ENCODE results near the gene P2RX2.

P2RX2 gene

GRCh38 chr12:132621657-132622435 lies 3.3 kb downstream of the P2RX2 start:
- DNase-seq = no peak

- no peak for DNase-seq
Observed at GRCh38 chr12:132622437-132623071, 4.0 kb downstream of the P2RX2 start.

GRCh38 chr12:132623072-132623869 lies 4.7 kb downstream of the P2RX2 start:
- no peak for DNase-seq

GRCh38 chr12:132624186-132624855 lies 5.7 kb downstream of the P2RX2 start:
- no peak for DNase-seq

- no peak for DNase-seq
Observed at GRCh38 chr12:132624910-132625630, 6.5 kb downstream of the P2RX2 start.

GRCh38 chr12:132625731-132626430 lies 7.3 kb downstream of the P2RX2 start:
- DNase-seq = no peak

GRCh38 chr12:132629330-132629729 lies 10.8 kb downstream of the P2RX2 start:
- no peak for DNase-seq

- no peak for DNase-seq
Observed at GRCh38 chr12:132630672-132631071, 12.1 kb downstream of the P2RX2 start.

- DNase-seq = no peak
Observed at GRCh38 chr12:132631666-132632065, 13.1 kb downstream of the P2RX2 start.

GRCh38 chr12:132632521-132633228 lies 14.1 kb downstream of the P2RX2 start:
- no peak for DNase-seq

GRCh38 chr12:132633398-132633797 lies 14.8 kb downstream of the P2RX2 start:
- no peak for DNase-seq

- no peak for DNase-seq
Observed at GRCh38 chr12:132633901-132634300, 15.3 kb downstream of the P2RX2 start.

GRCh38 chr12:132634411-132634990 lies 15.9 kb downstream of the P2RX2 start:
- DNase-seq = no peak

- no peak for DNase-seq
Observed at GRCh38 chr12:132635076-132635955, 16.7 kb downstream of the P2RX2 start.

- DNase-seq = no peak
Observed at GRCh38 chr12:132637811-132638210, 19.2 kb downstream of the P2RX2 start.

- DNase-seq = no peak
Observed at GRCh38 chr12:132638541-132639408, 20.2 kb downstream of the P2RX2 start.

GRCh38 chr12:132639956-132640520 lies 21.5 kb downstream of the P2RX2 start:
- no peak for DNase-seq

GRCh38 chr12:132640936-132641335 lies 22.4 kb downstream of the P2RX2 start:
- DNase-seq = no peak
